Measurements from ENCODE around the gene LRRC41. TPM values are rescaled to one million over a fixed set of nuclear protein-coding genes. Genes with fewer than 3 reads are reported as not detected.

Gene LRRC41
- polyA plus RNA-seq, 1 donor from 2014 or later: 52.9 TPM

DNA sequence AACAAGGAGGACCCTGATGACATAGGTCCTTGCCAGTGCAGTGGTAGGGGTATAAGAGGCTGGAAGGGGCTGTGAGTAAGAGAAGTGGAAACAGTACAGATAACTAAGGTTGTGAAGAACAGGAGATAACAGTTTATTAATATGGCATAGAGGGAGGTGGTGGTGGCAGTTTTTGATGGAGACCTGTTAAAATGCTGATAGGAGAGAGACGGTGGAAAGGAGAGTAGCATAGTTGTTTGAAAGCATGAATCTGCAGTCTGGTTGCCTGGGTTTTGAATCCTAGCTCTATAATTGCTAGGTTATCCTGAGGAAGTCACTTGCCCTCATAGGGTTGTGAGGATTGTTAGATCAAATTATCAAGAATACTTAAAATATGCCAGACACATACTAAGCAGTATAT lies 19.4 kb downstream of the LRRC41 start:
- H4K20me1 ChIP-seq (ENCODE audit: insufficient read depth): no peaks in the 10 kb centered on the region
- H3K27ac ChIP-seq (ENCODE audit: low read length): no peak overlapping the region
- no peaks in the 10 kb centered on the region for H3K79me2 ChIP-seq (replicated peaks; ENCODE audit: insufficient read depth, low read length)
- H3K9ac ChIP-seq (ENCODE audit: low read length): no peak overlapping the region
- H3K9me3 ChIP-seq (ENCODE audit: low read length): no peaks in the 10 kb centered on the region
- no peaks in the 10 kb centered on the region for H3F3A ChIP-seq (ENCODE audit: insufficient read depth, low read length, poor library complexity, severe bottlenecking)
- no peak overlapping the region for H3K4me2 ChIP-seq (ENCODE audit: low read length)
- no peak overlapping the region for H3K4me3 ChIP-seq (ENCODE audit: low read length)
- no peaks in the 10 kb centered on the region for H3K36me3 ChIP-seq (ENCODE audit: insufficient read depth, low read length)
- H2AFZ ChIP-seq (ENCODE audit: low read depth, low read length): no peak overlapping the region
- no peaks in the 10 kb centered on the region for H3K9me2 ChIP-seq (ENCODE audit: insufficient read depth, low read length)
- TF ChIP-seq MXI1 (conservative IDR thresholded peaks at IDR 0.05; ENCODE audit: poor library complexity, severe bottlenecking) (no peak), TAF1 (IDR thresholded peaks at IDR 0.05; ENCODE audit: low read depth) (no peak), CTCF (IDR thresholded peaks at IDR 0.05; ENCODE audit: poor library complexity, severe bottlenecking) (no peak), SMC3 (conservative IDR thresholded peaks at IDR 0.05; ENCODE audit: poor library complexity) (no peak), RAD21 (conservative IDR thresholded peaks at IDR 0.05) (no peak), EZH2 (IDR thresholded peaks at IDR 0.05; ENCODE audit: borderline replicate concordance, insufficient read depth, low read length, poor library complexity, severe bottlenecking) (no peak), REST (IDR thresholded peaks at IDR 0.05; ENCODE audit: borderline replicate concordance) (no peak), POLR2AphosphoS5 (IDR thresholded peaks at IDR 0.05) (no peak), EP300 (conservative IDR thresholded peaks at IDR 0.05; ENCODE audit: poor library complexity, severe bottlenecking) (no peak)
- no peaks in the 10 kb centered on the region for H3K27me3 ChIP-seq (ENCODE audit: insufficient read depth, low read depth, low read length)

GRCh38 chr1:46281021-46281420 lies 22.4 kb downstream of the LRRC41 start:
- H3K79me2 ChIP-seq (replicated peaks; ENCODE audit: insufficient read depth, low read length): no peaks in the 10 kb centered on the region
- H3K27me3 ChIP-seq (ENCODE audit: insufficient read depth, low read depth, low read length): no peaks in the 10 kb centered on the region
- H3K9ac ChIP-seq (ENCODE audit: low read length): no peak overlapping the region
- no peaks in the 10 kb centered on the region for H3K36me3 ChIP-seq (ENCODE audit: insufficient read depth, low read length)
- H3F3A ChIP-seq (ENCODE audit: insufficient read depth, low read length, poor library complexity, severe bottlenecking): no peaks in the 10 kb centered on the region
- no peak overlapping the region for H3K27ac ChIP-seq (ENCODE audit: low read length)
- H4K20me1 ChIP-seq (ENCODE audit: insufficient read depth): no peaks in the 10 kb centered on the region
- H3K4me2 ChIP-seq (ENCODE audit: low read length): no peak overlapping the region
- H2AFZ ChIP-seq (ENCODE audit: low read depth, low read length): no peak overlapping the region
- H3K9me3 ChIP-seq (ENCODE audit: low read length): no peaks in the 10 kb centered on the region
- no peak overlapping the region for H3K4me3 ChIP-seq (ENCODE audit: low read length)
- TF ChIP-seq EP300 (conservative IDR thresholded peaks at IDR 0.05; ENCODE audit: poor library complexity, severe bottlenecking) (no peak), MXI1 (conservative IDR thresholded peaks at IDR 0.05; ENCODE audit: poor library complexity, severe bottlenecking) (no peak), SMC3 (conservative IDR thresholded peaks at IDR 0.05; ENCODE audit: poor library complexity) (no peak), POLR2AphosphoS5 (IDR thresholded peaks at IDR 0.05) (no peak), REST (IDR thresholded peaks at IDR 0.05; ENCODE audit: borderline replicate concordance) (no peak), TAF1 (IDR thresholded peaks at IDR 0.05; ENCODE audit: low read depth) (no peak), CTCF (IDR thresholded peaks at IDR 0.05; ENCODE audit: poor library complexity, severe bottlenecking) (no peak), RAD21 (conservative IDR thresholded peaks at IDR 0.05) (no peak)
- no peaks in the 10 kb centered on the region for H3K9me2 ChIP-seq (ENCODE audit: insufficient read depth, low read length)

Measured in neural cell (in vitro differentiated cells).